ENCODE results near the gene CNR1. TPM values are rescaled to one million over a fixed set of nuclear protein-coding genes. Genes with fewer than 3 reads are reported as not detected.

Gene CNR1
- total RNA-seq, 1 experiment from 2014 or later: not detected

- ChIA-PET RAD21 (ENCODE audit: low non-redundant PET in 1 of 2, low total read pairs in 2 of 2, uncharacterized antibody in 2 of 2, unreplicated experiment in 2 of 2) (no interaction called here), POLR2A (no interaction called here), CTCF (no interaction called here)
- Histone ChIP-seq H3K36me3 (ENCODE audit: control insufficient read depth in 1 of 2, insufficient read depth in 2 of 2, low read length in 2 of 2) (no peaks in the 10 kb centered on the region), H3K9me3 (ENCODE audit: control insufficient read depth in 1 of 2, insufficient read depth in 1 of 2, low read depth in 1 of 2, low read length in 2 of 2) (no peaks in the 10 kb centered on the region), H4K20me1 (ENCODE audit: insufficient read depth) (no peaks in the 10 kb centered on the region), H3K9me2 (ENCODE audit: insufficient read depth) (no peaks in the 10 kb centered on the region), H3K27me3 (ENCODE audit: insufficient read depth, low read length) (peaks cover 18% of the 10 kb centered on the region; the same call in 1 of the 2 replicates), H3K9ac (ENCODE audit: low read length) (no peak overlapping the region), H3K27ac (ENCODE audit: low read depth, low read length) (no peak overlapping the region), H3K4me1 (ENCODE audit: control insufficient read depth in 1 of 2, insufficient read depth in 2 of 2, low read length in 2 of 2) (no peaks in the 10 kb centered on the region), H3K79me2 (ENCODE audit: insufficient read depth, low read length) (no peaks in the 10 kb centered on the region), H3K4me2 (ENCODE audit: low read length) (no peak overlapping the region), H3K4me3 (replicated peaks in 1 of 2; ENCODE audit: low read depth in 1 of 2, low read length in 2 of 2) (no peak overlapping the region), H2AFZ (ENCODE audit: low read depth, low read length, poor library complexity, severe bottlenecking) (no peak overlapping the region)
- BruUV-seq (replicated peaks): no TSS peak
- ATAC-seq: no peak
- DNase-seq (ENCODE audit: low read depth, low spot score): no peak
- TF ChIP-seq CEBPB (IDR thresholded peaks at IDR 0.05; ENCODE audit: low read depth): no peak
- no peak for TF ChIP-seq SP1 (IDR thresholded peaks at IDR 0.05; ENCODE audit: low read depth)
- intact Hi-C loops (cut with micrococcal nuclease): no loop called here
Observed at GRCh38 chr6:88179692-88180091, 13.5 kb upstream of the CNR1 start.

GRCh38 chr6:88177961-88178464, 11.9 kb upstream of the CNR1 start:
- no TSS peak for BruUV-seq (replicated peaks)
- Histone ChIP-seq H2AFZ (ENCODE audit: low read depth, low read length, poor library complexity, severe bottlenecking) (no peak overlapping the region), H3K4me3 (replicated peaks in 1 of 2; ENCODE audit: low read depth in 1 of 2, low read length in 2 of 2) (no peak overlapping the region), H3K4me1 (ENCODE audit: control insufficient read depth in 1 of 2, insufficient read depth in 2 of 2, low read length in 2 of 2) (no peaks in the 10 kb centered on the region), H3K4me2 (ENCODE audit: low read length) (no peak overlapping the region), H3K79me2 (ENCODE audit: insufficient read depth, low read length) (no peaks in the 10 kb centered on the region), H3K9me2 (ENCODE audit: insufficient read depth) (no peaks in the 10 kb centered on the region), H3K9me3 (ENCODE audit: control insufficient read depth in 1 of 2, insufficient read depth in 1 of 2, low read depth in 1 of 2, low read length in 2 of 2) (no peaks in the 10 kb centered on the region), H3K9ac (ENCODE audit: low read length) (no peak overlapping the region), H3K27me3 (ENCODE audit: insufficient read depth, low read length) (peaks cover 24% of the 10 kb centered on the region), H3K36me3 (ENCODE audit: control insufficient read depth in 1 of 2, insufficient read depth in 2 of 2, low read length in 2 of 2) (no peaks in the 10 kb centered on the region), H3K27ac (ENCODE audit: low read depth, low read length) (no peak overlapping the region), H4K20me1 (ENCODE audit: insufficient read depth) (no peaks in the 10 kb centered on the region)
- POLR2A ChIA-PET: no interaction called here
- RAD21 ChIA-PET (ENCODE audit: low non-redundant PET in 1 of 2, low total read pairs in 2 of 2, uncharacterized antibody in 2 of 2, unreplicated experiment in 2 of 2): no interaction called here
- no peak for DNase-seq (ENCODE audit: low read depth, low spot score)
- intact Hi-C loops (cut with micrococcal nuclease): no loop called here
- CTCF ChIA-PET: no interaction called here
- no peak for ATAC-seq
- TF ChIP-seq, protein P1, sequence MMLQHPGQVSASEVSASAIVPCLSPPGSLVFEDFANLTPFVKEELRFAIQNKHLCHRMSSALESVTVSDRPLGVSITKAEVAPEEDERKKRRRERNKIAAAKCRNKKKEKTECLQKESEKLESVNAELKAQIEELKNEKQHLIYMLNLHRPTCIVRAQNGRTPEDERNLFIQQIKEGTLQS (IDR thresholded peaks at IDR 0.05): no peak
- TF ChIP-seq CTCF (IDR thresholded peaks at IDR 0.05 in 2 of 3, conservative IDR thresholded peaks at IDR 0.05 in 1 of 3; ENCODE audit: borderline replicate concordance in 1 of 3, insufficient read depth in 1 of 3, low read depth in 2 of 3, low read length in 2 of 3) (no peak), EZH2 (IDR thresholded peaks at IDR 0.05) (no peak), ZBTB33 (IDR thresholded peaks at IDR 0.05; ENCODE audit: extremely low read depth, insufficient replicate concordance, low read length) (no peak), ZFX (IDR thresholded peaks at IDR 0.05) (no peak), FOSL1 (IDR thresholded peaks at IDR 0.05; ENCODE audit: low read depth) (no peak), EZH2phosphoT487 (IDR thresholded peaks at IDR 0.05; ENCODE audit: borderline replicate concordance) (no peak), REST (IDR thresholded peaks at IDR 0.05; ENCODE audit: low read depth) (no peak), YY1 (IDR thresholded peaks at IDR 0.05; ENCODE audit: extremely low read depth, insufficient replicate concordance, low read depth, low read length) (no peak)
- TF ChIP-seq, protein P2, sequence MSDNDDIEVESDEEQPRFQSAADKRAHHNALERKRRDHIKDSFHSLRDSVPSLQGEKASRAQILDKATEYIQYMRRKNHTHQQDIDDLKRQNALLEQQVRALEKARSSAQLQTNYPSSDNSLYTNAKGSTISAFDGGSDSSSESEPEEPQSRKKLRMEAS (IDR thresholded peaks at IDR 0.05): no peak

Data from HCT116 (cell line).